GM19438 (cell line): ENCODE measurements around the gene IKBKE.
"Not testable (repeated sequence)": the region's sequence is repeated elsewhere in the genome, so short reads cannot be mapped to it uniquely, and the experiment has no call there.

Source experiments
- ATAC-seq: cut with Tn5 transposase; IDR thresholded peaks from one replicate; pipeline ENCODE4 v1.9.1; 2021; ENCODE audit warnings: low read depth; ENCODE audit not compliant: unreplicated experiment

The IKBKE gene

GRCh38 chr1:206472454-206472853, 2.2 kb downstream of the IKBKE start:
- ATAC-seq: no peak

GRCh38 chr1:206472886-206473285, 2.6 kb downstream of the IKBKE start:
- no peak for ATAC-seq

DNA sequence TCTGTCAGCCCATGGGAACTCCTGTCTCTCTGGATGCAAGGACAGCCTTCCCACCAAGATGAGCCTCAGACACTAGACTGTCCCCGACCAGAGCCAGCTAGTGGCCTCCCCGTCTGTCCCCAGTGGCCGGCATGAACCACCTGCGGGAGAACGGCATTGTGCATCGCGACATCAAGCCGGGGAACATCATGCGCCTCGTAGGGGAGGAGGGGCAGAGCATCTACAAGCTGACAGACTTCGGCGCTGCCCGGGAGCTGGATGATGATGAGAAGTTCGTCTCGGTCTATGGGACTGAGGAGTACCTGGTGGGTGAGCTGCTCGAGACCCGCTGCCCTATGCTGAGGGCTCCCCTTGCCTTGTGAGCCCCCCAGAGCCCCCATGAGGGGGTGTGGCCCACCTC, 5.8 kb downstream of the IKBKE start:
- no peak for ATAC-seq

DNA sequence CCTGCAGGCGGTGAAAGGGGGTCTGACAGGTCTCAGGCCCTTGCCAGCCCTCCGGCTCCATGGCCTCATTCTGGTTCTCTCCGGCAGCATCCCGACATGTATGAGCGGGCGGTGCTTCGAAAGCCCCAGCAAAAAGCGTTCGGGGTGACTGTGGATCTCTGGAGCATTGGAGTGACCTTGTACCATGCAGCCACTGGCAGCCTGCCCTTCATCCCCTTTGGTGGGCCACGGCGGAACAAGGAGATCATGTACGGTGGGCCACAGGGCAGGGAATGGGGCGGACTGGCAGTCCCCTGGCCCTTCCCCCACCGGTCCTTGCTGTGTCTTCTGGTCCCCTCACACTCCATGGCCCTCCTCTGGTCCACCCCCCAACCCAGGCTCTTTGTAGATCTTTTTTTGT, 6.3 kb downstream of the IKBKE start:
- ATAC-seq: no peak

GRCh38 chr1:206477110-206477509, 6.8 kb downstream of the IKBKE start:
- no peak for ATAC-seq

DNA sequence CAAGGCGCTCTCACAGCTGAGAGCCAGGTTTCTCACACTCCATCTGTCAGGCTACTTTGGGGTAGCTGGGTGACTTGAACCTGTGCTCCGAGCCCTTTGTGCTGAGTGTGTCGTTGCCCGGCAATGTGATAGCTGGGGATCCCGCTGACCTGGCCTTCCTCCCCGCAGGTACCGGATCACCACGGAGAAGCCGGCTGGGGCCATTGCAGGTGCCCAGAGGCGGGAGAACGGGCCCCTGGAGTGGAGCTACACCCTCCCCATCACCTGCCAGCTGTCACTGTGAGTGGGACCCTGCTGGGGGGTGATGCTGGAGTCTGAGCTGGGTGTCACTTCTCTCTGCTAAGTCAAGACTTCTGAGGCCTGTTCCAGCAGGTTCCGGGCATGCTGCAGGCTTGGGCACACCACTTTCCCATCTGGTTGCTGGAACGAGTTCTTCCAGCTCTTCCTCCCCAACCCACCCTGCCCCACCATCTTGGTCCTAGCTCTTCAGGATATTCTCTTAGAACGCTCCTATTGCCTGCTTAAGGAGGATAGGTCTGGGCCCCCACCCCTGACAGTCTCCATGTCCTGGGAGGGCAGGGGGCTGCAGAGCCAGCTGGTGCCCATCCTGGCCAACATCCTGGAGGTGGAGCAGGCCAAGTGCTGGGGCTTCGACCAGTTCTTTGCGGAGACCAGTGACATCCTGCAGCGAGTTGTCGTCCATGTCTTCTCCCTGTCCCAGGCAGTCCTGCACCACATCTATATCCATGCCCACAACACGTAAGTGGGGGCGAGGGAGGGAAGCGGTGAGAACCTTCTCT, 7.5 kb downstream of the IKBKE start:
- ATAC-seq: no peak

DNA sequence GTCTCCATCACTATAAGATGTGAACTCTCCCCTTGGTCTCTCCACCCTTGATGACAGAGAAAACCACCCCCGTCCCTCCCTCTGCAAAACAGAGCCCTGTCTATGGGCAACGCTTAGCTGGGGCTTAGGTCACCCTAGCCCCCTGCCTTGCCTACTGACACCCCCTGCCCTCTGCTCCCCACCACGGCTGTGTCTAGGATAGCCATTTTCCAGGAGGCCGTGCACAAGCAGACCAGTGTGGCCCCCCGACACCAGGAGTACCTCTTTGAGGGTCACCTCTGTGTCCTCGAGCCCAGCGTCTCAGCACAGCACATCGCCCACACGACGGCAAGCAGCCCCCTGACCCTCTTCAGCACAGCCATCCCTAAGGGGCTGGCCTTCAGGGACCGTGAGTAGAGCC, 8.5 kb downstream of the IKBKE start:
- no peak for ATAC-seq

- ATAC-seq: no peak
Observed at GRCh38 chr1:206479183-206480125, 9.2 kb downstream of the IKBKE start.

DNA sequence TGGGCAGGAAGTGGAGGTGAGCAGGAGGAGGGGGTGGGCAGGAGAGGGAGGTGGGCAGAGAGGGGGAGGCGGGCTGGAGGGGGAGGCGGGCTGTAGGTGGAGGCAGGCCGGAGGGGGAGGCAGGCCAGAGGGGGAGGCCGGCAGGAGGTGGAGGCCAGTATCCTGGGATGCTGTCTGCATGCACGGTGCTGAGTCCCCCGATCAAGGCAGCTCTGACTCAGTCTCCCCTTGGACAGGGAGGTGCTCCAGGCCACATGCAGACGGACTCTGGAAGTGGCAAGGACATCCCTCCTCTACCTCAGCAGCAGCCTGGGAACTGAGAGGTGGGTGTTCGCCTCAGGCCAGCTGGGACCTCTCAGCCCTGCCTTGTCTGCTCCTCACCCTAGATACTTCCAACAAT, 9.9 kb downstream of the IKBKE start:
- ATAC-seq: no peak

- ATAC-seq: no peak
Observed at GRCh38 chr1:206482611-206483010, 12.3 kb downstream of the IKBKE start.

DNA sequence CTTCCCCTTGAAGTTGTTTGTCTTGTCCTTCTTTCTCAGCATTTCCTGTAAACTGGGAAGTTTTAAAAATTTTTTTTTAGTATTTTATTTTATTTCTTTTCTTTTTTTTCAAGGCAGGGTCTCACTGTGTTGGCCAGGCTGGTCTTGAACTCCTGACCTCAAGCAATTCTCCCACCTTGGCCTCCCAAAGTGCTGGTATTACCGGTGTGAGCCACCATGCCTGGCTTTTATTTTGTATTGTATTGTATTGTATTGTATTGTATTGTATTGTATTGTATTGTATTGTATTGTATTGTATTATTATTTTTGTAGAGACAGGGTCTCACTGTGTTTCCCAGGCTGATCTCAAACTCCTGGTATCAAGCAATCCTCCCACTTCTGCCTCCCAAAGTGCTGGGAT, 13.6 kb downstream of the IKBKE start:
- ATAC-seq: not testable (repeated sequence)

DNA sequence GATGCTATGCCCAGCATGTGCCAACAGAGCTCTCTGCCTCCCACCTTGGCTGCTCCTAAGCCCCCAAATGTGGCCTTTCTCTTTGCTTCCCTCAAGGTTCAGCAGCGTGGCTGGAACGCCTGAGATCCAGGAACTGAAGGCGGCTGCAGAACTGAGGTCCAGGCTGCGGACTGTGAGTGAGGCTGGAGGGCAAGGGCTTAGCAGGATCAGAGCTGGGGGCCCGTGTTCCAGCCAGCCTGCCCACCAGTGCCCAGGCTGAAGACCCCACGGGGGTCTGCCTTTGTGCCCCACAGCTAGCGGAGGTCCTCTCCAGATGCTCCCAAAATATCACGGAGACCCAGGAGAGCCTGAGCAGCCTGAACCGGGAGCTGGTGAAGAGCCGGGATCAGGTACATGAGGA, 14.6 kb downstream of the IKBKE start:
- no peak for ATAC-seq

DNA sequence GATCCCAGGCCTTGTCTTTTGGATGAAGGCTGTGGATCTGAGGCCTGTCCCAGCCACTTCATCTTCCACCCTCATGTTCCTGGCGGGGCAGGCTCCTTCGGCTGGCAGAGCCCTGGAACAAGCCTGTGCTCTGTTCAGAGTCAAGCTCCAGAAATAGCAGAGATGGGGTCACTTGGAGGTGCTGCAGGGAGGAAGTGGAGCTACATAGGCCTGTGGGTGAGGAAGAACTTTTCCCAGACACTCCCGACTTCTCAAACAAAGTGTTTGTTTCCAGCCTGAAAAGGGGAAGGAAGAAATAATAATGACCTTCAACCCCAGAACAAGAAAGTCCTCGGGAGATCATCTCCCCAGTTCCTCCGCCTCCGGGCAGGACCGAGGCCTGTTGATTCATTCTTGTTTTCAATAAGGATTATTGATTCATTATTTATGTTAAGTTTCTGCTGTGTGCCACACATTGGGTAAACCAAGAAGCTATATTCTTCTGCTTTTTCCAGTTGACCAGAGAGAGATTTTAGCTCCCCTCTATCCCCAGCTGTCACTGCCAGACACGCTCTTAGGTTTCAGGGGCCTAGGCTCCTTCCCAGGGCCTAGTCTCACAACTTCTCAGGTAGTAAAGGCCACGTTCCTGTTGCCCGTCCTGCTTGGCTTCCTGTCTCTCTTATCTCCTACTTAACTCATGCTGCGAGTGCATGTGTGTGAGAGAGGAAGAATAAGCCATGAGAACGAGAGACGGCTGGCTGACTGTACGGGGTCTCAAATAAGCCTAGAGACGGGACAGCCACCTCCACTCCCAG, 16.9 kb downstream of the IKBKE start:
- ATAC-seq: no peak

DNA sequence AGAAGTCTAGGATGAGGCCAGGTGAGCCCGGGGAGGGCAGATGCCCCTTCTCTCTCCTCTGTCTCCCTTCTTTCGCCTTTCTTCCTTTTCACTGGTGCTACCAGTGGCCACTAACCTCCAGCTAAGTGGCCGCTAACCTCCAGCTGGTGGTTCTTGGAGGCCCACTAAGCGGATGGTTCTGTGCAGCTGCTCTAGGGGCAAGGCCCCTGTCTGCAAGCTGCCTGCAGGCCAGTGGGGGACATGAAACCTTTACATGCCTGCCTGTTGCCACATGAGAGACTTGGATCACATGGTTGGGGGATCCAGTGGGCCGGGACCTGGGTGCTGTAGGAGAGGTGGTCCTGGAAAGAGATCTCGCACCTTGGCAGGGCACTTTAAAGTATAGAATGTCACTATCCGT, 17.7 kb downstream of the IKBKE start:
- no peak for ATAC-seq

- ATAC-seq: no peak
Observed at GRCh38 chr1:206488466-206488865, 18.2 kb downstream of the IKBKE start.

DNA sequence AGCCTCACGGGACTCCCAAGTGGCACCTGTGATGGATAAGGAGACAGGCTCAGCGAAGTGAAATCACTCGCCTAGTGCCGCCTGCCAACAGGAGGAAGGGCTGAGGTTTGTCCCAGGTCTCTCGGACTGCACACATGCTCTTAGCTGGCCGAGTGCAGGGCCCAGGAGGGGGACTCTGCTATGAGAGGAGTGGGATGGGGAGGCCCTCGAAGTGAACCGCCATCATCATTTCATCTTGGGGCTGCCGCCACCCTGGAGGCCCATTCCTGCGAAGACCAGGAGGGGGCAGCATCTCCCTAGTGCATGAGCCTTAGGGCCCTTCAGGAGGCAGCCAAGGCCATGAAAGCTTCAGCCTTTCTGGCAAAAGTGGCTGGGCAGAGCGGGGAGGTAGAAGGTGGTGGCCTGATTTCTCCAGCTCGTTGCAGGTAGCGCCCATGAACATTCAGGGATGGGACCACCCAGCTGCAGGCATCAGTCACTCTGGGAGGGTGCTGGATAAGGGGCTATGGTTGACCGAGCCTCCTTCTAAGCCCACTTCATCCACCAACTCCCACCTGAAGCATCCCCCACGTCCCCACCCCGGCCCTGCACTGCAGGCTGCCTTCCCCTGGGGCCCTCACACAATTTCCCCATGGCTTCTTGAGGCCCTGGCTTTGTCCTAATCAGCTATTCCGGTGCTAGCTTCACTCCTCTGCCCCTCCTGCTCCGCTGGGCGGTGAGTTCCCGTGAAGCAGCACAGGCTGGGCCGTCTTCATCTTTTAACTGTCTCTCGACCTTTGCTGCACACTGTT, 19.9 kb downstream of the IKBKE start:
- no peak for ATAC-seq

DNA sequence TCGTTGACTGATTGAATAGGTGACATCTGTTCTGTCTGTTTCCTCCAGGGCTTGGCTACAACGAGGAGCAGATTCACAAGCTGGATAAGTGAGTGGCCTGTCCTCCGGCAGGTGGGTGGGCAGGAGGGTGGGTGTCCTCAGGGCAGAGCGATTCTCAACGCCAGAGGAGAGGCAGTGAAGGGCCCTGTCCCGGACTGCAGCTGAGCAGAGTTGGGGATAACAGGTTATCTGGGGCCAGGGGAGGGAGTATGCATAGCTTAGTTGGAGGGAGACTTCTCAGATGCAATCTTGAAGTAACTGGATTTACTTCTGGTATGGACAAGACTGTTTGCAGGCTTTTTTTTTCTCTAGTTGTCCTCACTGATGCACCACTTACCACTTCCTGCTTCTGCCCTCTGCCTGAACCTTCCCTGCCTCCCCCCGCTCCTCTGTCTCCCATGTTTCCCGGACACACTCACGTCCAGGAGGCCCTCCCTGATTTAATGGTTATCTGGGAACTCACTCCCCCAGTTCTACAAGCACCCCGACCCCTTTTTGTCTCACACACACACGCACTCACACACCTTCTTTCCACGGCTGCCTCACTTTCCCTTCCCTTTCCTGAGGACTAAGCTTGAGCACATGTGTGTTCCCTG, 20.6 kb downstream of the IKBKE start:
- ATAC-seq: no peak

GRCh38 chr1:206491616-206492015, 21.3 kb downstream of the IKBKE start:
- no peak for ATAC-seq

GRCh38 chr1:206492589-206492988, 22.3 kb downstream of the IKBKE start:
- no peak for ATAC-seq

GRCh38 chr1:206493279-206493678, 23.0 kb downstream of the IKBKE start:
- ATAC-seq: no peak
